Measurements from ENCODE around the gene MYT1. TPM values are rescaled to one million over a fixed set of nuclear protein-coding genes. Genes with fewer than 3 reads are reported as not detected.

MYT1 gene
- total RNA-seq, 3 donors from 2014 or later (not counting 1 experiment from before 2014, with no cell fraction given) = not detected

GRCh38 chr20:64253443-64253842 lies 89.2 kb downstream of the MYT1 start:
- no peak overlapping the region for H3K27ac ChIP-seq (ENCODE audit: low read length)
- peaks cover 10 to 29% of the 10 kb centered on the region in 2 donors for H3K27me3 Mint-ChIP-seq (ENCODE audit: low read depth in 2 of 2)
- intact Hi-C loops (cut with micrococcal nuclease) = no loop called here
- H3K9me3 Mint-ChIP-seq = no peaks in the 10 kb centered on the region
- ATAC-seq = no peak
- no peaks in the 10 kb centered on the region for H3K36me3 ChIP-seq (ENCODE audit: control insufficient read depth, insufficient read depth, low read length)
- peak overlapping the region; percentile 55 for H3K4me3 Mint-ChIP-seq
- no peak for TF ChIP-seq CTCF (IDR thresholded peaks at IDR 0.05)
- H3K27me3 ChIP-seq (ENCODE audit: control insufficient read depth, insufficient read depth, low read length) = no peaks in the 10 kb centered on the region
- H3K4me3 ChIP-seq (ENCODE audit: low read length) = no peak overlapping the region
- H3K4me1 Mint-ChIP-seq = peaks cover 33 to 38% of the 10 kb centered on the region in 2 donors
- no peaks in the 10 kb centered on the region for H3K9me3 ChIP-seq (ENCODE audit: control insufficient read depth, insufficient read depth, low read length)
- no peak for DNase-seq
- peaks cover 21% of the 10 kb centered on the region for H3K4me1 ChIP-seq (ENCODE audit: control insufficient read depth, insufficient read depth, low read length)
- H3K36me3 Mint-ChIP-seq = no peaks in the 10 kb centered on the region
- WGBS (ENCODE audit: insufficient coverage) = 97% methylated on average over 3 of the region's 4 CpGs
- H3K27ac Mint-ChIP-seq = no peak overlapping the region

- Histone ChIP-seq H3K4me3 (ENCODE audit: low read length) (no peak overlapping the region), H3K27ac (ENCODE audit: low read length) (no peak overlapping the region), H3K36me3 (ENCODE audit: control insufficient read depth, insufficient read depth, low read length) (no peaks in the 10 kb centered on the region), H3K9me3 (ENCODE audit: control insufficient read depth, insufficient read depth, low read length) (no peaks in the 10 kb centered on the region), H3K4me1 (ENCODE audit: control insufficient read depth, insufficient read depth, low read length) (peaks cover 21% of the 10 kb centered on the region), H3K27me3 (ENCODE audit: control insufficient read depth, insufficient read depth, low read length) (no peaks in the 10 kb centered on the region)
- no peak for TF ChIP-seq CTCF (IDR thresholded peaks at IDR 0.05)
- Mint-ChIP-seq H3K4me1 (peaks cover 39 to 44% of the 10 kb centered on the region in 2 donors), H3K27ac (peak overlapping the region; percentile 74 to 96), H3K9me3 (no peaks in the 10 kb centered on the region), H3K36me3 (no peaks in the 10 kb centered on the region), H3K27me3 (ENCODE audit: low read depth in 2 of 2) (peaks cover 10 to 29% of the 10 kb centered on the region in 2 donors), H3K4me3 (peak overlapping the region; percentile 85)
- DNase-seq (no peak), ATAC-seq (no peak)
- WGBS (ENCODE audit: insufficient coverage) = 96% methylated on average over 3 of the region's 5 CpGs
- intact Hi-C loops (cut with micrococcal nuclease) = no loop called here
Measured at GRCh38 chr20:64254156-64254555, 89.9 kb downstream of the MYT1 start.

- 79% methylated on average over 28 of the region's 28 CpGs for WGBS (ENCODE audit: insufficient coverage)
- Mint-ChIP-seq H3K27ac (peak overlapping the region; percentile 74 to 96), H3K4me3 (peak overlapping the region; percentile 85), H3K9me3 (no peaks in the 10 kb centered on the region), H3K36me3 (no peaks in the 10 kb centered on the region), H3K27me3 (ENCODE audit: low read depth in 2 of 2) (peaks cover 10 to 28% of the 10 kb centered on the region in 2 donors), H3K4me1 (peaks cover 41 to 44% of the 10 kb centered on the region in 2 donors)
- Histone ChIP-seq H3K4me1 (ENCODE audit: control insufficient read depth, insufficient read depth, low read length) (peaks cover 21% of the 10 kb centered on the region), H3K4me3 (ENCODE audit: low read length) (peak overlapping the region; percentile 31), H3K36me3 (ENCODE audit: control insufficient read depth, insufficient read depth, low read length) (no peaks in the 10 kb centered on the region), H3K27ac (ENCODE audit: low read length) (peak overlapping the region; percentile 57), H3K9me3 (ENCODE audit: control insufficient read depth, insufficient read depth, low read length) (no peaks in the 10 kb centered on the region), H3K27me3 (ENCODE audit: control insufficient read depth, insufficient read depth, low read length) (no peaks in the 10 kb centered on the region)
- ATAC-seq (no peak), DNase-seq (no peak)
- no peak for TF ChIP-seq CTCF (IDR thresholded peaks at IDR 0.05)
- intact Hi-C loops (cut with micrococcal nuclease) = no loop called here
Measured at GRCh38 chr20:64254571-64255360, 90.5 kb downstream of the MYT1 start.
